Activated B cell treated with CpG ODN at 0.5 μM for 24 hours (primary cell): ENCODE data around the gene MCRS1. TPM values are rescaled to one million over a fixed set of nuclear protein-coding genes. Genes with fewer than 3 reads are reported as not detected.
A peak's percentile ranks its signal among the peaks of the same experiment; 100 is the strongest.

Experiments
- ATAC-seq: fragments of 200-7000 bp; cut with Tn5 transposase; one replicate; pipeline ENCODE4 v1.10.0; 2021; ENCODE audit warnings: low read depth, mild to moderate bottlenecking, moderate library complexity
- CTCF ChIA-PET: fragments of 350-600 bp; sonication (Branson Sonifier 250); formaldehyde crosslinking; loops from one replicate; lab custom pipeline; 2021; ENCODE audit warnings: antibody characterized with exemption; lab: Charles Lee
- POLR2A ChIA-PET: fragments of 350-600 bp; sonication (Branson Sonifier 250); formaldehyde crosslinking; loops from one replicate; lab custom pipeline; 2021; ENCODE audit warnings: antibody characterized with exemption; lab: Charles Lee
- DNase-seq: peaks from one replicate; pipeline ENCODE4 v3.0.0; 2022
- H3K27ac Mint-ChIP-seq: one replicate; pipeline ENCODE4 v1.8.0; 2020; ENCODE audit warnings: mixed read lengths
- H3K27me3 Mint-ChIP-seq: one replicate; pipeline ENCODE4 v1.8.0; 2021; ENCODE audit warnings: mixed read lengths
- H3K36me3 Mint-ChIP-seq: one replicate; pipeline ENCODE4 v1.8.0; 2021; ENCODE audit warnings: low read depth, mixed read lengths
- H3K4me1 Mint-ChIP-seq: one replicate; pipeline ENCODE4 v1.8.0; 2021; ENCODE audit warnings: mixed read lengths
- H3K4me3 Mint-ChIP-seq: one replicate; pipeline ENCODE4 v1.8.0; 2020; ENCODE audit warnings: mild to moderate bottlenecking, mixed read lengths
- H3K9me3 Mint-ChIP-seq: one replicate; pipeline ENCODE4 v1.8.0; 2020; ENCODE audit warnings: mixed read lengths
- CTCF ChIP-seq: fragments of 200-600 bp; IDR thresholded peaks from one replicate; pipeline ENCODE4 v1.8.0; 2022; ENCODE audit warnings: antibody characterized with exemption, mild to moderate bottlenecking
- intact Hi-C: fragments of 100-400 bp; cut with micrococcal nuclease; formaldehyde crosslinking; loops from one replicate; pipeline ENCODE4 v1.15.1; 2024
- total RNA-seq: library from RNA; stranded (reverse); gene quantifications from 2 replicates; pipeline ENCODE4 v1.2.3, GENCODE V29; 2022

The MCRS1 gene
- total RNA-seq, 1 donor from 2014 or later: 82.2 TPM

GRCh38 chr12:49549735-49550692 lies 17.9 kb downstream of the MCRS1 start:
- Mint-ChIP-seq H3K9me3 (no peaks in the 10 kb centered on the region), H3K36me3 (no peaks in the 10 kb centered on the region), H3K4me3 (no peak overlapping the region), H3K4me1 (peaks cover 10% of the 10 kb centered on the region), H3K27me3 (peaks cover 33% of the 10 kb centered on the region), H3K27ac (no peak overlapping the region)
- no peak for DNase-seq
- ChIA-PET CTCF (interaction anchor here (1.1 kb wide), 1 partner anchor 191 kb away, joined by 3 read pairs; no protein-coding TSS in a partner anchor), POLR2A (interaction anchor here (0.6 to 1.5 kb wide), 2 partner anchors 17 to 475 kb away, joined by 3 to 5 read pairs; partner anchors contain the start of gene RACGAP1)
- intact Hi-C loops: loop anchor here (1.0 to 5.0 kb wide), 2 partner anchors 11 to 157 kb away; partner anchors contain the start of genes FMNL3 and KCNH3
- no peak for ATAC-seq
- no peak for TF ChIP-seq CTCF

- ChIA-PET POLR2A (interaction anchor here (1.5 kb wide), 1 partner anchor 18 kb away, joined by 5 read pairs; no protein-coding TSS in a partner anchor), CTCF (no interaction called here)
- no peak for TF ChIP-seq CTCF
- Mint-ChIP-seq H3K36me3 (no peaks in the 10 kb centered on the region), H3K27ac (no peak overlapping the region), H3K27me3 (peaks cover 38% of the 10 kb centered on the region), H3K4me1 (peaks cover 10% of the 10 kb centered on the region), H3K4me3 (peak overlapping the region; percentile 78), H3K9me3 (no peaks in the 10 kb centered on the region)
- ATAC-seq (peak; percentile 56), DNase-seq (peak; percentile 41)
- intact Hi-C loops: loop anchor here (1.0 kb wide), 1 partner anchor 10 kb away; the partner anchor contains the start of gene KCNH3
Observed at GRCh38 chr12:49548822-49549648, 18.9 kb downstream of the MCRS1 start.

GRCh38 chr12:49548481-49548821 lies 19.5 kb downstream of the MCRS1 start:
- H3K36me3 Mint-ChIP-seq: no peaks in the 10 kb centered on the region
- TF ChIP-seq CTCF: no peak
- no peaks in the 10 kb centered on the region for H3K9me3 Mint-ChIP-seq
- ChIA-PET POLR2A (interaction anchor here (1.5 kb wide), 1 partner anchor 19 kb away, joined by 5 read pairs; no protein-coding TSS in a partner anchor), CTCF (no interaction called here)
- H3K4me1 Mint-ChIP-seq: peaks cover 10% of the 10 kb centered on the region
- ATAC-seq (no peak), DNase-seq (no peak)
- peak overlapping the region; percentile 78 for H3K4me3 Mint-ChIP-seq
- no peak overlapping the region for H3K27ac Mint-ChIP-seq
- peaks cover 38% of the 10 kb centered on the region for H3K27me3 Mint-ChIP-seq
- intact Hi-C loops: no loop called here

- ATAC-seq: no peak
- H3K9me3 Mint-ChIP-seq: no peaks in the 10 kb centered on the region
- H3K4me3 Mint-ChIP-seq: no peak overlapping the region
- H3K27me3 Mint-ChIP-seq: peaks cover 38% of the 10 kb centered on the region
- ChIA-PET CTCF (no interaction called here), POLR2A (interaction anchor here (0.6 kb wide), 1 partner anchor 112 kb away, joined by 5 read pairs; no protein-coding TSS in a partner anchor)
- H3K36me3 Mint-ChIP-seq: no peaks in the 10 kb centered on the region
- TF ChIP-seq CTCF: no peak
- intact Hi-C loops: no loop called here
- no peak overlapping the region for H3K27ac Mint-ChIP-seq
- no peak for DNase-seq
- H3K4me1 Mint-ChIP-seq: peaks cover 10% of the 10 kb centered on the region
Observed at GRCh38 chr12:49547090-49547690, 20.8 kb downstream of the MCRS1 start.
